ENCODE results near the gene CEP164. TPM values are rescaled to one million over a fixed set of nuclear protein-coding genes. Genes with fewer than 3 reads are reported as not detected.

The CEP164 gene
- total RNA-seq, 4 donors from 2014 or later: 22.8 to 56.7 (median 29.7) TPM

- Histone ChIP-seq H3K27me3 (peaks cover 9% of the 10 kb centered on the region), H3K4me3 (no peak overlapping the region), H3K9me3 (no peaks in the 10 kb centered on the region), H3K4me1 (no peaks in the 10 kb centered on the region), H3K27ac (no peak overlapping the region), H3K36me3 (no peaks in the 10 kb centered on the region)
- DNase-seq (ENCODE audit: low spot score in 2 of 2): no peak
- TF ChIP-seq POLR2A (IDR thresholded peaks at IDR 0.05): no peak
- TF ChIP-seq POLR2AphosphoS5 (IDR thresholded peaks at IDR 0.05): no peak
- no peak for TF ChIP-seq CTCF (IDR thresholded peaks at IDR 0.05)
- no peak for TF ChIP-seq EP300 (IDR thresholded peaks at IDR 0.05)
- WGBS: 85% methylated on average over 15 of the region's 15 CpGs
Observed at GRCh38 chr11:117430293-117430955, 102.8 kb downstream of the CEP164 start.

- Histone ChIP-seq H3K36me3 (no peaks in the 10 kb centered on the region), H3K27ac (no peak overlapping the region), H3K4me3 (no peak overlapping the region), H3K27me3 (peaks cover 9% of the 10 kb centered on the region), H3K4me1 (no peaks in the 10 kb centered on the region), H3K9me3 (no peaks in the 10 kb centered on the region)
- TF ChIP-seq EP300 (IDR thresholded peaks at IDR 0.05): no peak
- TF ChIP-seq POLR2AphosphoS5 (IDR thresholded peaks at IDR 0.05): no peak
- TF ChIP-seq POLR2A (IDR thresholded peaks at IDR 0.05): no peak
- no peak for TF ChIP-seq CTCF (IDR thresholded peaks at IDR 0.05)
- 93% methylated on average over 5 of the region's 7 CpGs for WGBS
- DNase-seq (ENCODE audit: low spot score in 2 of 2): no peak
Observed at GRCh38 chr11:117431436-117431835, 103.8 kb downstream of the CEP164 start.

- H3K27ac ChIP-seq: no peak overlapping the region
- H3K4me3 ChIP-seq: no peak overlapping the region
- H3K4me1 ChIP-seq: no peaks in the 10 kb centered on the region
- no peaks in the 10 kb centered on the region for H3K9me3 ChIP-seq
- TF ChIP-seq POLR2A (IDR thresholded peaks at IDR 0.05) (no peak), CTCF (IDR thresholded peaks at IDR 0.05) (no peak), EP300 (IDR thresholded peaks at IDR 0.05) (no peak), POLR2AphosphoS5 (IDR thresholded peaks at IDR 0.05) (no peak)
- H3K27me3 ChIP-seq: peaks cover 10% of the 10 kb centered on the region
- no peaks in the 10 kb centered on the region for H3K36me3 ChIP-seq
- DNase-seq (ENCODE audit: low spot score in 2 of 2): no peak
Observed at GRCh38 chr11:117433717-117434116, 106.1 kb downstream of the CEP164 start.

GRCh38 chr11:117434481-117434880, 106.8 kb downstream of the CEP164 start:
- WGBS: 94% methylated on average over 1 of the region's 1 CpG
- no peak overlapping the region for H3K4me3 ChIP-seq
- no peaks in the 10 kb centered on the region for H3K9me3 ChIP-seq
- no peak for DNase-seq (ENCODE audit: low spot score in 2 of 2)
- H3K36me3 ChIP-seq: no peaks in the 10 kb centered on the region
- no peaks in the 10 kb centered on the region for H3K4me1 ChIP-seq
- no peak overlapping the region for H3K27ac ChIP-seq
- peaks cover 10% of the 10 kb centered on the region for H3K27me3 ChIP-seq
- no peak for TF ChIP-seq EP300 (IDR thresholded peaks at IDR 0.05)
- TF ChIP-seq POLR2AphosphoS5 (IDR thresholded peaks at IDR 0.05): no peak
- no peak for TF ChIP-seq POLR2A (IDR thresholded peaks at IDR 0.05)
- TF ChIP-seq CTCF (IDR thresholded peaks at IDR 0.05): no peak

GRCh38 chr11:117435326-117435725, 107.7 kb downstream of the CEP164 start:
- no peaks in the 10 kb centered on the region for H3K9me3 ChIP-seq
- no peak for DNase-seq (ENCODE audit: low spot score in 2 of 2)
- H3K4me1 ChIP-seq: no peaks in the 10 kb centered on the region
- peaks cover 10% of the 10 kb centered on the region for H3K27me3 ChIP-seq
- H3K36me3 ChIP-seq: no peaks in the 10 kb centered on the region
- H3K27ac ChIP-seq: no peak overlapping the region
- 75% methylated on average over 6 of the region's 6 CpGs for WGBS
- H3K4me3 ChIP-seq: no peak overlapping the region
- TF ChIP-seq EP300 (IDR thresholded peaks at IDR 0.05) (no peak), CTCF (IDR thresholded peaks at IDR 0.05) (no peak), POLR2A (IDR thresholded peaks at IDR 0.05) (no peak), POLR2AphosphoS5 (IDR thresholded peaks at IDR 0.05) (no peak)
